IPS DF 4.7 (cell line): ENCODE measurements around the gene TMEM121.

Experiments
- DNase-seq: peaks from one replicate; pipeline ENCODE4 v3.0.0-alpha.2; 2013; ENCODE audit warnings: low spot score; ENCODE audit errors: extremely low read depth

TMEM121 gene

GRCh38 chr14:105497671-105498429, 28.5 kb upstream of the TMEM121 start:
- DNase-seq = no peak

GRCh38 chr14:105498430-105499255, 27.7 kb upstream of the TMEM121 start:
- no peak for DNase-seq

DNA sequence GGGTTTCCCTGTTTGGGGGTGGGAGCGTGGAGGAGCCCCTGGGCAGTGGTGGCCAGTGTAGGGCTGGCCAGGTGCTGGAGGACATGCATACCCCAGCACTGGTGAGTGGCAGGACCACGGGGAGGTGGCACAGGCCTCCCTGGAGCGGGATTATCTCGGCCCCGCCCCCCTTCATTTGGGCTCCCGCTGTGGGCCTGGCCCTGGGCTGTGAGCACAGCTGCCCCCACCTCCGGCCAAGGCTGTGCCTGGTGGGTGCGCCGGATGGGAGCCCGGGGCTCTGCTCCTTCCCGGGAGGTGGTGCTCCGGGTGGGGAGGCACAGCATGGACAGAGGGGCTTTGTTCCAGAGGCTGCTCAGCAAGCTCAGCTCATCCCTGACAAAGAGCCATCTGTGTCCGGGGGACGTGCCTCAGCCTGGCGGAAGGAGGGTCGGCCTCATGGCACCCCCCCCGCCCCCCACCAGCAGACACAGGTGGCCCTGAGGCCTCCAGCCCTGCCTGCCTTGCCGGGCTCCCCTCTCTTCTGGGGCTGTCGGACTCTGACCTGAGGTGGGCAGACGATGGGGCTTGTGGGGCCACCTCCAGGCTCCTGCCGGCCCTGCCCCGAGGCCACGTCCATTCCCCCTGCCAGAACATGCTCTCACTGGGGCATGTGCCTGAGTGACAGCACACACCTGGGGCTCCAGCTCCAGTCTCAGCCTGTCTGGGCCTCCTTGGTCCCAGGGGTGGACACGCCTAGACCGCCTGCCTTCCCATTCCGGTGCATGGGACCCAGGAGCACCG, 26.9 kb upstream of the TMEM121 start:
- no peak for DNase-seq

DNA sequence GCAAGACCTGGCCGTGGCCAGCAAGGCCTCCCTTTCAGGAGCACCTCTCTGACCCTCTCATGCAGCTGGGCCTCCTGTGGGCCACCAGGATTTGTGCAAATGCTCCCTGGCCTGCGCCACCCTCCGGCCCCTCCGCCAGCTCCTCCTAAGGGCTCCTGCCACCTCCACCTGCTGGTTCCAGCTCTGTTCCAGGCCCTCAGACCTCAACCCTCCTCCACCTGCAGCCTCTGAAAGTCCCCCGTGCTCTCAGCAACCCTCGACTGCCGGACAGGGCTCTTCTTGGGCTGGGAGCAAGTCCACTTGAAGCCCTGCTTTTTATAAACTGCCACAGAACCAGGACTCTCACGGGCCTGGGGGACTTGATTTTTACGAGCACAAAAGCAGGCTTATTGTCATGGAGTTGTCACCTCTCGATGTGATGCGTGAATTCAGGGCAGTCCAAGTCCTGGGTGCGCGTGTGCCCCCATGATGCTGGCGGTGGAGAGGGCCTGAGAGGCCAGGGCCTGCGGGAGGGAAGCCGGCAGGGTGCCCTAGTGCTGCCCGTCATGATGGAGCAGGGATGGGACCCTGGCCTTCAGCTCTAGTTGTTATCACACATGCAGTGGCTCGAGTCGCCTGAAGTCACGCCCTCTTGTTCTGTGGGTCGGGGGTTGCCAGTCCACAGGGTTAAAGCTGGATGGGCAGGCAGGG, 26.2 kb upstream of the TMEM121 start:
- DNase-seq = no peak

DNA sequence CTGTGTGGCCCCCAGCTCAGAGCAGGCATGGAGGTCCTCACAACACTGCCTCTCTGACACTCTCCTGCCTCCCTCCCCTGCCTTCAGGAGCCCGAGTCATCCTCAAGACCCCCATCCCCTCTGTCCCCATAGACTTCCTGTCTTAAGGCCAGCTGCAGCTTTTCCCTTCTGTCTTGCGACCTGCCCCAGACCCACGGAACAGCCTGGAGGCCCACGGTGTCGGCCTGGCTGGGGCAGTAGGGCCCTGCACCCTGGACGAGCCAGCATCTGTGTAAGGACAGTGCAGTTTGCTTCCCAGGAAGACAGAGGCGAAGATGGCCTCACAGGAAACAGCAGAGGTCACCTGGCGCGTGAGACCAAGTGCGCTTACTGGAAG, 25.7 kb upstream of the TMEM121 start:
- no peak for DNase-seq

GRCh38 chr14:105501504-105502291, 24.7 kb upstream of the TMEM121 start:
- DNase-seq = no peak

GRCh38 chr14:105502446-105503295, 23.7 kb upstream of the TMEM121 start:
- no peak for DNase-seq

- DNase-seq = no peak
These were observed 23.1 kb upstream of the TMEM121 start for GRCh38 chr14:105503296-105503640.

DNA sequence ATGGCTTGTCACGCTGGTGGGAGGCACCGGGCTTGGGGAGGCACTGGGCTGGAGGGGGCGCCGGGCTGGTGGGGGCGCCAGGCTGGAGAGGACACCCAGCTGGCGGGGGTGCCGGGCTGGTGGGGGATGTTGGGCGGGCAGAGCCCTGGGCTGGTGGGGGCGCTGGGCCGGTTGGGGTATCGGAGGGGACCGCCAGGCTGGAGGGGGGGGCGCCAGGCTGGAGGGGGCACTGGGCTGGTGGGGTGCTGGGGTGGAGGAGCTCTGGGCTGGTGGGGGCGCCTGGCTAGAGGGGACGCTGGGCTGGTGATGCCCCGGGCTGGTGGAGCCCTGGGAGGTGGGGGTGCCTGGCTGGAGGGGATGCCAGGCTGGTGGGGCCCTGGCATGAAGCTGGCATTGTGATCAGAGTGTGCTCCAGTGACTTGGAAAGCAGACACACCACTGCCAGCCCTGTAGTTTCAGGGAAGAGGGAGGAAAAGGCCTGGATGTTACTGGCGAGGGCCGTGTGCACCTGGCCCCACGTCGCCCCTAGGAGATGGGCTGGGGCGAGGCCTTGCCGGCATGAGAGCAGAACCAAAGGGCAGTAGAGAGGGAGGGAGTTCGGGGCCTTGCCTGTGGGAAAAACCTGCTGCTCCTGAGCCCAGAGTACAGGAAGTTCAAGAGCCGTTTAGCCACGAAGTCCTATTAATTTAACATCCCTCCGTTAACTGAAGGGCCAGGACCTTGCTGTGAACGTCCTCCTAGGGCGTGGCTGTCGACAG, 22.3 kb upstream of the TMEM121 start:
- no peak for DNase-seq

DNA sequence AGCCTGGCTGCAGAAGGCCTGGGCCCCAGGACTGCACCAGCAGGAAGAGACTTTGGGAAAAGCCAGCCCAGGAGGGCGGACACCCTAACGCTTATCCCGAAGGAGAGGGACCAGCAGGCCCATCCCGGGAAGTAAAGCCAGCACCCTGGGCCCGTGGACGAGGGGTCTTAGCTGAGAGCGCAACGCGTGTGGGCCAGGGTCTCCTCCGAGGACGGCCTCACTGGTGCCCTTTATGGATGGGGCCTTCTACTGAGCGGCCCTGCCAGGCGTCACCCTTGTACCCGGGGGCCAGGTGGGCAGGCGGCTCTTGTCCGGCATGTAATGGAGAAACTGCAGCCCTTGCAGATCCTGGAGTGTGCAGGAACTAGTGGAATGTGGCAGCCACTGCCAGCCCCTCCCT, 21.3 kb upstream of the TMEM121 start:
- no peak for DNase-seq

GRCh38 chr14:105507247-105507646, 19.1 kb upstream of the TMEM121 start:
- no peak for DNase-seq

GRCh38 chr14:105508069-105508468, 18.3 kb upstream of the TMEM121 start:
- DNase-seq = no peak

DNA sequence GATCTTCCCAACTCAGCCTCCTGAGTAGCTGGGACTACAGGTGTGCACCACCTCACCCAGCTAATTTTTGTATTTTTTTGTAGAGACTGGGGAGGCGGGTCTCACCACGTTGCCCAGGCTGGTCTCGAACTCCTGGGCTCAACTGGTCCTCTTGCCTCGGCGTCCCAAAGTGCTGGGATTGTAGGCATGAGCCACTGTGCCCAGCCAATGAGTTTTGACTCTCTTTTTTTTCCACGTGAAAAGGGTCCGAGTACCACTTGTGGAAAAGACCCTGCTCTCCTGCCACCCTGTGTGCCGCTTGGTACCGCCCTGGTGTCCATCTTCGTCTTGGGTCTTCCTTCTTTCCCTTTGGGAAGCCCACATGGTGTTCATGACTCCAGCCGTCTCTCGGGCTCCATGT, 17.8 kb upstream of the TMEM121 start:
- DNase-seq = no peak

GRCh38 chr14:105517096-105517495, 9.3 kb upstream of the TMEM121 start:
- DNase-seq = no peak

- no peak for DNase-seq
These were observed 6.3 kb upstream of the TMEM121 start for GRCh38 chr14:105519946-105520698.

GRCh38 chr14:105525326-105525725, 1.1 kb upstream of the TMEM121 start:
- DNase-seq = no peak

DNA sequence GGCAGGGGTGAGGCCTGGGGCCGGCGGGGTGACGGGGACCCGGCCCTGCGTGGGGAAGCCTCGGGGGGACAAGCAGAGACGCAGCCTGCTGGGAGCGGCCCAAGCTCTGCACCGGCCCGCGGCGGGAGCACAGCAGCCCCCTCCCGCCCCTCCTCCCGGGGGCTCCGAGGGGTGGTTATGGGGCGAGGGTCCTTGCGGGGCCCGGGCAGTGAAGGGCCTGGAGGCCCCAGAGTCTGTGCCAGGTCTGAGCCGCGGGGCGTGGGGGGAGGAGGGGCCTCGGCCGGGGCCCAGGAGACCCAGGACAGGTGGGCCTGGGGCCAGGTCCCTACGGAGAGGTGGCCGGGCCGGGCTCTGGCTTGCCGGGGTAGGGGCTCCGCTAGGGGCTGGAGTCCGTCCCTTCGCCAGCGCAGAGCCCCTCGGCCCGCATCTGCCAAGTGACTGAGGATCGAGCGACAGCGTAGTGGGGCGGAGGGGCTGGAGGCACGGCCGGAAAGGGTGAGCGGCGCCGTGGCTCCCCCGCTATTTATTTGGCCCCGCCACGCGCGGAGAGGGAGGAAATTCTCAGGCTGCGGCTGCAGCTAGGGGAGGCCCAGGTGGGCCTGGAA, 495 bp downstream of the TMEM121 start:
- no peak for DNase-seq

DNA sequence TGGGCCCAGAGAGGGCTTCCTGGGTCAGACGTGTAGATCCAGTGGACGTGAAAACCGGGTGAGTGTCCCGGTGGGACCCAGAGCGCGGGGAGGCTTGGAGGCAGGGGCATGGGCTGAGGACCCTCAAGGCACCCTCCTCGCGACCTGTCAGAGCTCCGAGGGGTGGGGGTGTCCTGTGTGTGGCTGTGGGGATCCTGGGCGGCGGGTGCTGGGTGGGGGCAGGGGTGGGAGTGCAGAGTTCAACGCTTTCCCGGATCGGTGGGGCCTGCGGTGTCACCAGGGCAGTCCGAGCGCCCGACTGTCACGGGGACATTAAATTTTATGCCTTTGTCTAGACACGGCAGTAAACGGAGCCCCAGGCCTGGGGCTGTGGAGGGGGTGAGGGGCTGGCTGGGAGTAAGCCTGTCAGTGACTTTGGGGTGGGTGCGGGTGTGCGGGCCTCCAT, 1.0 kb downstream of the TMEM121 start:
- no peak for DNase-seq
